ENCODE results near the gene FAM83G. TPM values are rescaled to one million over a fixed set of nuclear protein-coding genes. Genes with fewer than 3 reads are reported as not detected.

The FAM83G gene
- polyA plus RNA-seq, 1 of the 3 experiments (the other 2 are of a cell fraction) = 6.5 TPM

- no peak overlapping the region for H3K4me2 ChIP-seq
- CTCF ChIA-PET = no interaction called here
- no peaks in the 10 kb centered on the region for H3K9me2 ChIP-seq
- H3K27me3 ChIP-seq (ENCODE audit: insufficient read depth) = no peaks in the 10 kb centered on the region
- H3K36me3 ChIP-seq (replicated peaks in 1 of 2; ENCODE audit: control insufficient read depth in 1 of 2, insufficient read depth in 2 of 2, low read length in 1 of 2) = peaks cover 0 to 6% of the 10 kb centered on the region in 2 experiments
- POLR2A ChIA-PET = interaction anchor here (0.7 kb wide), 1 partner anchor 1010 kb away, joined by 3 read pairs; the partner anchor contains the start of gene AKAP10
- no peak overlapping the region for H3K4me3 ChIP-seq (ENCODE audit: low read depth in 2 of 2, low read length in 1 of 2)
- H3K27ac ChIP-seq (ENCODE audit: low read depth in 2 of 2, low read length in 1 of 2) = peak overlapping the region in 1 of 2 experiments; percentile 58; a peak in 1 of 4 replicates
- H3K4me1 ChIP-seq (ENCODE audit: control insufficient read depth in 1 of 2, insufficient read depth in 2 of 2, low read depth in 1 of 2, low read length in 1 of 2) = peaks cover 4 to 24% of the 10 kb centered on the region in 2 experiments; a peak in 2 of 4 replicates
- H3K79me2 ChIP-seq (ENCODE audit: insufficient read depth) = no peaks in the 10 kb centered on the region
- 47% methylated on average over 3 of the region's 4 CpGs for WGBS (ENCODE audit: low lambda C conversion rate)
- peaks cover 10% of the 10 kb centered on the region for H3F3A ChIP-seq (replicated peaks; ENCODE audit: insufficient read depth)
- H3K9ac ChIP-seq = no peak overlapping the region
- no peak for DNase-seq
- no peak overlapping the region for H2AFZ ChIP-seq (ENCODE audit: low read depth)
- H3K9me3 ChIP-seq = no peaks in the 10 kb centered on the region
- TF ChIP-seq TCF12 (IDR thresholded peaks at IDR 0.05) (no peak), REST (IDR thresholded peaks at IDR 0.05; ENCODE audit: low read depth, low read length) (no peak), IRF3 (IDR thresholded peaks at IDR 0.05; ENCODE audit: low read depth, low read length) (no peak)
- H4K20me1 ChIP-seq (ENCODE audit: insufficient read depth) = no peaks in the 10 kb centered on the region
These were observed 36.6 kb downstream of the FAM83G start for GRCh38 chr17:18967916-18968315.

GRCh38 chr17:18966831-18967624 is 37.5 kb downstream of the FAM83G start:
- Histone ChIP-seq H3K4me3 (ENCODE audit: low read depth in 2 of 2, low read length in 1 of 2) (no peak overlapping the region), H3K4me2 (no peak overlapping the region), H3K9me2 (no peaks in the 10 kb centered on the region), H3K9ac (no peak overlapping the region), H3K27me3 (ENCODE audit: insufficient read depth) (no peaks in the 10 kb centered on the region), H3K4me1 (ENCODE audit: control insufficient read depth in 1 of 2, insufficient read depth in 2 of 2, low read depth in 1 of 2, low read length in 1 of 2) (peaks cover 4 to 26% of the 10 kb centered on the region in 2 experiments; a peak in 2 of 4 replicates), H3K27ac (ENCODE audit: low read depth in 2 of 2, low read length in 1 of 2) (peak overlapping the region; percentile 13 to 50; a peak in 1 of 4 replicates), H3F3A (replicated peaks; ENCODE audit: insufficient read depth) (peaks cover 14% of the 10 kb centered on the region), H3K79me2 (ENCODE audit: insufficient read depth) (no peaks in the 10 kb centered on the region), H3K9me3 (no peaks in the 10 kb centered on the region), H2AFZ (ENCODE audit: low read depth) (no peak overlapping the region), H4K20me1 (ENCODE audit: insufficient read depth) (no peaks in the 10 kb centered on the region), H3K36me3 (replicated peaks in 1 of 2; ENCODE audit: control insufficient read depth in 1 of 2, insufficient read depth in 2 of 2, low read length in 1 of 2) (peaks cover 0 to 5% of the 10 kb centered on the region in 2 experiments)
- DNase-seq = no peak
- CTCF ChIA-PET = no interaction called here
- 67% methylated on average over 17 of the region's 19 CpGs for WGBS (ENCODE audit: low lambda C conversion rate)
- POLR2A ChIA-PET = no interaction called here
- TF ChIP-seq RXRA (IDR thresholded peaks at IDR 0.05; ENCODE audit: borderline replicate concordance, low read depth) (no peak), JUND (IDR thresholded peaks at IDR 0.05) (no peak), TAF1 (IDR thresholded peaks at IDR 0.05; ENCODE audit: borderline replicate concordance, low read depth, low read length) (no peak), NRF1 (IDR thresholded peaks at IDR 0.05; ENCODE audit: low read depth, low read length) (no peak), FOXM1 (IDR thresholded peaks at IDR 0.05; ENCODE audit: low read depth) (no peak), ZBTB33 (IDR thresholded peaks at IDR 0.05; ENCODE audit: borderline replicate concordance, low read depth) (no peak), SMC3 (IDR thresholded peaks at IDR 0.05; ENCODE audit: low read depth, low read length) (no peak), FOXJ3 (CRISPR knock-in tag; IDR thresholded peaks at IDR 0.05) (no peak), FOSL2 (IDR thresholded peaks at IDR 0.05; ENCODE audit: borderline replicate concordance, low read depth) (no peak), RCOR1 (IDR thresholded peaks at IDR 0.05; ENCODE audit: low read length) (no peak), NFIC (IDR thresholded peaks at IDR 0.05; ENCODE audit: borderline replicate concordance) (no peak), GATA2 (CRISPR knock-in tag; IDR thresholded peaks at IDR 0.05) (no peak), IRF3 (IDR thresholded peaks at IDR 0.05; ENCODE audit: low read depth, low read length) (no peak), EP300 (IDR thresholded peaks at IDR 0.05; ENCODE audit: borderline replicate concordance in 1 of 2, low read depth in 1 of 2, low read length in 1 of 2) (no peak), POLR2AphosphoS5 (IDR thresholded peaks at IDR 0.05; ENCODE audit: low read depth, low read length) (no peak), MXI1 (IDR thresholded peaks at IDR 0.05; ENCODE audit: low read depth, low read length) (no peak), YY1 (IDR thresholded peaks at IDR 0.05; ENCODE audit: low read depth) (no peak)

All from SK-N-SH (cell line).